ENCODE measurements around the gene LSP1. TPM values are rescaled to one million over a fixed set of nuclear protein-coding genes. Genes with fewer than 3 reads are reported as not detected.

LSP1 gene
- total and polyA plus RNA-seq, 2 of the 4 experiments (the other 2 are of a cell fraction) = not detected

- TF ChIP-seq RAD21 (IDR thresholded peaks at IDR 0.05; ENCODE audit: low read length) = no peak
- no peak for TF ChIP-seq RFX5 (IDR thresholded peaks at IDR 0.05; ENCODE audit: low read depth, low read length)
- no peak for TF ChIP-seq CTCF (conservative IDR thresholded peaks at IDR 0.05; ENCODE audit: low read depth, low read length)
- no peak for TF ChIP-seq SMC3 (IDR thresholded peaks at IDR 0.05; ENCODE audit: low read depth, low read length)
- TF ChIP-seq MAFK (IDR thresholded peaks at IDR 0.05; ENCODE audit: low read depth, low read length) = no peak
- TF ChIP-seq CHD1 (IDR thresholded peaks at IDR 0.05; ENCODE audit: low read depth, low read length) = no peak
- no peak for TF ChIP-seq MAZ (IDR thresholded peaks at IDR 0.05; ENCODE audit: borderline replicate concordance, low read depth, low read length)
- dilution Hi-C loops (cut with HindIII; ENCODE audit: low sequenced_read_pairs, unreplicated experiment) (no loop called here), in situ Hi-C loops (cut with MboI; ENCODE audit: low sequenced_read_pairs) (no loop called here), intact Hi-C loops (cut with micrococcal nuclease) (no loop called here)
- Histone ChIP-seq H4K8ac (ENCODE audit: low read depth in 2 of 2, low read length in 2 of 2) (no peak overlapping the region), H3K56ac (ENCODE audit: extremely low read depth, insufficient read depth, low read length) (no peak overlapping the region), H3K27ac (ENCODE audit: insufficient read depth, low read length) (no peak overlapping the region), H4K91ac (ENCODE audit: insufficient read depth, low read depth, low read length) (no peak overlapping the region), H2BK120ac (ENCODE audit: low read depth, low read length) (no peak overlapping the region), H2BK20ac (ENCODE audit: low read depth, low read length) (no peak overlapping the region), H2AK5ac (ENCODE audit: low read depth, low read length) (no peak overlapping the region), H3K23ac (ENCODE audit: low read depth, low read length) (no peak overlapping the region), H4K5ac (ENCODE audit: low read depth, low read length) (no peak overlapping the region), H3K14ac (replicated peaks; ENCODE audit: low read depth, low read length) (no peak overlapping the region), H3K9ac (ENCODE audit: low read depth, low read length) (no peak overlapping the region), H3K4me3 (ENCODE audit: insufficient read depth, low read depth, low read length) (no peak overlapping the region), H3K79me1 (ENCODE audit: low read depth in 1 of 2, low read length in 2 of 2) (no peaks in the 10 kb centered on the region), H2AK9ac (replicated peaks; ENCODE audit: low read depth, low read length, poor library complexity) (no peak overlapping the region), H3K18ac (ENCODE audit: low read depth, low read length) (no peak overlapping the region), H3K9me3 (ENCODE audit: control insufficient read depth, insufficient read depth, low read length) (peaks cover 22% of the 10 kb centered on the region), H2AFZ (replicated peaks; ENCODE audit: low read length, poor library complexity) (no peak overlapping the region), H2BK15ac (ENCODE audit: low read depth, low read length) (no peak overlapping the region), H3K27me3 (ENCODE audit: control insufficient read depth, insufficient read depth, low read length) (peaks cover 49% of the 10 kb centered on the region), H4K20me1 (ENCODE audit: insufficient read depth, low read length) (no peaks in the 10 kb centered on the region), H3K36me3 (ENCODE audit: control insufficient read depth, insufficient read depth, low read length) (no peaks in the 10 kb centered on the region), H3K4me2 (ENCODE audit: low read depth, low read length) (no peak overlapping the region), H2BK5ac (ENCODE audit: low read depth, low read length, poor library complexity, severe bottlenecking) (no peak overlapping the region), H3K4ac (ENCODE audit: low read depth, low read length) (no peak overlapping the region), H3K9me1 (ENCODE audit: insufficient read depth, low read length) (no peaks in the 10 kb centered on the region), H3K4me1 (ENCODE audit: control insufficient read depth, insufficient read depth, low read length) (no peaks in the 10 kb centered on the region)
- ChIA-PET POLR2A (ENCODE audit: unreplicated experiment) (no interaction called here), CTCF (no interaction called here)
- 60% methylated on average over 3 of the region's 10 CpGs; no CpG with 5 or more reads in 1 of the 2 experiments for WGBS, 2 experiments (ENCODE audit: extremely low coverage in 2 of 2, insufficient read length in 1 of 2)
- no TSS peak for BruUV-seq (replicated peaks)
- DNase-seq (no peak), ATAC-seq (ENCODE audit: low read depth) (no peak)
These were observed 38.2 kb upstream of the LSP1 start for GRCh38 chr11:1814691-1815090.
